ENCODE data around the gene SIGLEC15. TPM values are rescaled to one million over a fixed set of nuclear protein-coding genes. Genes with fewer than 3 reads are reported as not detected.
A peak's percentile ranks its signal among the peaks of the same experiment; 100 is the strongest.

Gene SIGLEC15
- total RNA-seq, 1 donor from 2014 or later: 0.26 TPM

DNA sequence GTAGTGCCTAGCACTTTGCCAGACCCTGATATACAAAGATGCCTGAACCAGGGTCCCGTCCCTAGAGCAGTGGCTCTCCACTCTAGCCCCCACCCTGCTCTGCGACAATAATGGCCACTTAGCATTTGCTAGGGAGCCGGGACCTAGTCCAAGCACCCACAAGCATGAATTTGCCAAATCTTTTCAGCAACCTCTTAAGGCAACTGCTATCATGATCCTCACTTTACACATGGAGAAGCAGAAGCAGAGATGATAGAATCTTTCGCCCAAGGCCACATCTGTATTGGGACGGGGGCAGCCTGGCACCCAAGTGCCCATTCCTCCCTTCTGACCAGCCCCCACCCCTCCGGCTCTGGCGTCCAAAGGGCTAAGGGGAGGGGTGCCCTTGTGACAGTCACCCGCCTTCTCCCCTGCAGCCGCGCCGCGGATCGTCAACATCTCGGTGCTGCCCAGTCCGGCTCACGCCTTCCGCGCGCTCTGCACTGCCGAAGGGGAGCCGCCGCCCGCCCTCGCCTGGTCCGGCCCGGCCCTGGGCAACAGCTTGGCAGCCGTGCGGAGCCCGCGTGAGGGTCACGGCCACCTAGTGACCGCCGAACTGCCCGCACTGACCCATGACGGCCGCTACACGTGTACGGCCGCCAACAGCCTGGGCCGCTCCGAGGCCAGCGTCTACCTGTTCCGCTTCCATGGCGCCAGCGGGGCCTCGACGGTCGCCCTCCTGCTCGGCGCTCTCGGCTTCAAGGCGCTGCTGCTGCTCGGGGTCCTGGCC lies 13.0 kb downstream of the SIGLEC15 start:
- FAIRE-seq: no peak
- Histone ChIP-seq H3K4me3 (ENCODE audit: low read depth, low read length) (peak overlapping the region; percentile 15), H3K27me3 (ENCODE audit: control insufficient read depth, insufficient read depth, low read length) (peaks cover 6% of the 10 kb centered on the region), H3K36me3 (ENCODE audit: control insufficient read depth, insufficient read depth, low read length) (no peaks in the 10 kb centered on the region)
- DNase-seq (ENCODE audit: low read depth): no peak
- TF ChIP-seq, protein P1, sequence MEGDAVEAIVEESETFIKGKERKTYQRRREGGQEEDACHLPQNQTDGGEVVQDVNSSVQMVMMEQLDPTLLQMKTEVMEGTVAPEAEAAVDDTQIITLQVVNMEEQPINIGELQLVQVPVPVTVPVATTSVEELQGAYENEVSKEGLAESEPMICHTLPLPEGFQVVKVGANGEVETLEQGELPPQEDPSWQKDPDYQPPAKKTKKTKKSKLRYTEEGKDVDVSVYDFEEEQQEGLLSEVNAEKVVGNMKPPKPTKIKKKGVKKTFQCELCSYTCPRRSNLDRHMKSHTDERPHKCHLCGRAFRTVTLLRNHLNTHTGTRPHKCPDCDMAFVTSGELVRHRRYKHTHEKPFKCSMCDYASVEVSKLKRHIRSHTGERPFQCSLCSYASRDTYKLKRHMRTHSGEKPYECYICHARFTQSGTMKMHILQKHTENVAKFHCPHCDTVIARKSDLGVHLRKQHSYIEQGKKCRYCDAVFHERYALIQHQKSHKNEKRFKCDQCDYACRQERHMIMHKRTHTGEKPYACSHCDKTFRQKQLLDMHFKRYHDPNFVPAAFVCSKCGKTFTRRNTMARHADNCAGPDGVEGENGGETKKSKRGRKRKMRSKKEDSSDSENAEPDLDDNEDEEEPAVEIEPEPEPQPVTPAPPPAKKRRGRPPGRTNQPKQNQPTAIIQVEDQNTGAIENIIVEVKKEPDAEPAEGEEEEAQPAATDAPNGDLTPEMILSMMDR (IDR thresholded peaks at IDR 0.05; ENCODE audit: insufficient read depth, low read length, severe bottlenecking): no peak

DNA sequence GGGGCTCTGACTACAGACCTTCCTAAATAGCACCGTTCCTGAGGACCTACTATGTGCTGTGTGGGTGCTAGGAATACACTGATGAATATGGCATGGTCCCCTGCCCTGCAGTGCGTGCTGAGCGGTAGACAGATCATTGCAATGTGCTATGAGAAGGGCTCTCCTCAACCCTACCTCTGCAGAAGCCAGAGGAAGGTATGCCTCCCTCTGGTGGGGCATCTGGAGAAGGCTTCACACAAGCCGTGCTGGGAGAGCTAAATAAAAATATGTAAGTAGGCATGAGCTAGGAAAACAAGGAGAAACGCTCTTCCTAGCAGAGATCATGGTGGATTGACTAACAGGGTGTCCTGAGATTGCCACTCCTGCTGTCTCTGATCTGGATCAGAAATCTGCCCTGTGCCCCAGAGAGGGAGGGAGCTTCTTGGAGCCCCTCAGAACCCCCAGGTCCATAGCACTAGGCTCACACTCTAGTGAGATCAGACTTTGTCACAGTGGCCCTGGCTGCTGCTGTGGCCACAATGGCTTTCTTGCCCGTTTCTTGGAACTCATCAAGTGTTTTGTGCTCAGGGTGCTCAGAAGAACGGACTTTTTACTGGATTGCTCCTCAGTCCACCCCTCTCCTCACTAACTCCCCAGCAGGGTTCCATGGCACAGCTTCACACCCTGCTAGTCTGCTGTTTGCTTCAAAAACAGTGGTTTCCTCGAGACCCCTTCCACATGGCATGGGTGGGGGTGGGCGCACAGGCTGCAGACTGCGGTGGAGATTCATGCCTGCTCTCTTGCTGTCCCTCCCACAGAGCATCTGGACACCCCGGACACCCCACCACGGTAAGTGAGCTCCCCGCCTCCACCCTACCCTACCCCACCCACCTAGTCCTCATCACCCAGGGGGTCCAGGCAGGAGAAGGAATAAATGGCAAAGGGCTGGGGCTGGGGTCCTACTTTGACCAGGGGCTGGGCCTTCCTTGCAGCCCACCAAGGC lies 14.2 kb downstream of the SIGLEC15 start:
- H3K36me3 ChIP-seq (ENCODE audit: control insufficient read depth, insufficient read depth, low read length): no peaks in the 10 kb centered on the region
- TF ChIP-seq, protein P1 (IDR thresholded peaks at IDR 0.05; ENCODE audit: insufficient read depth, low read length, severe bottlenecking): peak; percentile 83
- peaks cover 6% of the 10 kb centered on the region for H3K27me3 ChIP-seq (ENCODE audit: control insufficient read depth, insufficient read depth, low read length)
- peak; percentile 77 for FAIRE-seq
- no peak overlapping the region for H3K4me3 ChIP-seq (ENCODE audit: low read depth, low read length)
- peak; percentile 71 for DNase-seq (ENCODE audit: low read depth)

DNA sequence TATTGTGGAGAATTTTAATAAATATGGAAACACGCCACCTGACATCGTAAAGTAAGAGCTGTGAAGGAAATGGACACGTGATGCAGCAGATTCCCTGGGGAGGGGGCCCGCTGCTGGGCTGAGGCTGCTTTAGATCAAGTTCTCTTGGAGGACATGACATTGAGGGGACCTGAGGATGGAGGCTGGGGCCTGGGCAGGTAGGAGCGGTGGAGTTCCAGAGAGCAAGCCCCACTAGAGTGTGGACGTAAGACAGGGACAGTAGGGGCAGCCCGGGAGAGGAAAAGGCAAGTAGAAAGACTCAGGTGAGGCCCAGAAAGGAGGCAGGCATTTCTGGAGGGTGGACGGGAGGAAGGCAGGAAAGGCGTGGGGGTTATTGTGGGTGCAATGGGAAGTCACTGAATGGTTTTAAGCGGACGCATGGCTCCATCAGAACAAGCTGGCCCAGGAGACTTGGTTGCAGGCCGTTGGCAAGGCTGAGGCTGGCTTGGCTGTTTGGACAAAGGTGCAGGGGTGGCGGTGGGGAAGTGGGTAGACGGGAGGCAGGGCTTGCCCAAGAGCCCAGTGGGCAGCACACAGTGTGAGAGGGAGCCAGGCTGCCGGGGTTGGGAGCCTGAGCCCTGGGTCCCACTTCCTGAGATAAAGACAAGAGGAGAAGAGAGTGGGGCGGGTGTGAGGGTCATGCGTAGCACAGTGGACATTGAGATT lies 15.7 kb downstream of the SIGLEC15 start:
- FAIRE-seq (no peak), DNase-seq (ENCODE audit: low read depth) (no peak)
- TF ChIP-seq, protein P1 (IDR thresholded peaks at IDR 0.05; ENCODE audit: insufficient read depth, low read length, severe bottlenecking): no peak
- Histone ChIP-seq H3K36me3 (ENCODE audit: control insufficient read depth, insufficient read depth, low read length) (no peaks in the 10 kb centered on the region), H3K27me3 (ENCODE audit: control insufficient read depth, insufficient read depth, low read length) (peaks cover 6% of the 10 kb centered on the region), H3K4me3 (ENCODE audit: low read depth, low read length) (no peak overlapping the region)

DNA sequence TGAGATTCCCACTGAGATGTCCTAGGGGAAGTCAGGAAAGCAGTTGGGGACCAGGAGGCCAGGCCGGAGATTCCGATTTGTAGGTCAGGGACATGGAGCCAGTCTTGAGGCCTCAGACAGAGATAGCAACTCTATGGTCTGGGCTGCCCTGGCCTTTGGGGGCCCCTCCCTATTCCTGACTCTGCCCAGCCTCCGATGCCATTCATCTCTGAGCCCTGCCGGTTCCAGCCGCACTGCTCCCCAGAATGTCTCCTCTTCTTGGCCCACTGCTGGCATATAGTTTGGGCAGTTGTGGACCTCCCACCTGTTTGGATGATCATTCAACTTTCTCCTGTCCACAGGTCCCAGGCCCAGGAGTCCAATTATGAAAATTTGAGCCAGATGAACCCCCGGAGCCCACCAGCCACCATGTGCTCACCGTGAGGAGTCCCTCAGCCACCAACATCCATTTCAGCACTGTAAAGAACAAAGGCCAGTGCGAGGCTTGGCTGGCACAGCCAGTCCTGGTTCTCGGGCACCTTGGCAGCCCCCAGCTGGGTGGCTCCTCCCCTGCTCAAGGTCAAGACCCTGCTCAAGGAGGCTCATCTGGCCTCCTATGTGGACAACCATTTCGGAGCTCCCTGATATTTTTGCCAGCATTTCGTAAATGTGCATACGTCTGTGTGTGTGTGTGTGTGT lies 16.4 kb downstream of the SIGLEC15 start:
- TF ChIP-seq, protein P1 (IDR thresholded peaks at IDR 0.05; ENCODE audit: insufficient read depth, low read length, severe bottlenecking): no peak
- FAIRE-seq (no peak), DNase-seq (ENCODE audit: low read depth) (no peak)
- peaks cover 6% of the 10 kb centered on the region for H3K27me3 ChIP-seq (ENCODE audit: control insufficient read depth, insufficient read depth, low read length)
- H3K36me3 ChIP-seq (ENCODE audit: control insufficient read depth, insufficient read depth, low read length): no peaks in the 10 kb centered on the region
- no peak overlapping the region for H3K4me3 ChIP-seq (ENCODE audit: low read depth, low read length)

DNA sequence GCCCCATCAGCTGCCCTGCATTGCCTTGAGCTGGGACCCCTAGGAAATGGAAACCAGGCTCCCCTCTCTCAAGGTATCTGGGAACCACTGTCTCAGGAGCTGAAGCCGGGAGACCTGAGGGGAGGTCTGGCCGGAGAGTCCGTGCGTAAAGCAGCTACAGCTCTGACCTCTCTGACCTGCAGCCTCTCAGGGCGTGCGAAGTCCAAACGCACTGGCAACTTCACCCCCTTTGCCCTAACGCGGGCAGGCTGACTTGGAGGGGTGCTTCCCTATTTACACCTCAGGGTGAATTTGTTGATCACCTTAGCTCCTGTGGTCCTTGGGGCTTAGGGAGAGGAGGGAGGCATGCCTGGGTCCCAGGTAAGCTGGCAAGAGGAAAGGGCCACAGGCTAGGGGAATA lies 17.5 kb downstream of the SIGLEC15 start:
- TF ChIP-seq, protein P1 (IDR thresholded peaks at IDR 0.05; ENCODE audit: insufficient read depth, low read length, severe bottlenecking): no peak
- DNase-seq (ENCODE audit: low read depth) (no peak), FAIRE-seq (no peak)
- Histone ChIP-seq H3K36me3 (ENCODE audit: control insufficient read depth, insufficient read depth, low read length) (no peaks in the 10 kb centered on the region), H3K27me3 (ENCODE audit: control insufficient read depth, insufficient read depth, low read length) (peaks cover 5% of the 10 kb centered on the region), H3K4me3 (ENCODE audit: low read depth, low read length) (no peak overlapping the region)

All from bronchial epithelial cell (primary cell).